Measurements from ENCODE around the gene CTDP1.
"Not testable (repeated sequence)": the region's sequence is repeated elsewhere in the genome, so short reads cannot be mapped to it uniquely, and the experiment has no call there.

The CTDP1 gene

GRCh38 chr18:79682481-79682880 lies 2.9 kb downstream of the CTDP1 start:
- DNase-seq (ENCODE audit: low read depth, low spot score) = no peak

DNA sequence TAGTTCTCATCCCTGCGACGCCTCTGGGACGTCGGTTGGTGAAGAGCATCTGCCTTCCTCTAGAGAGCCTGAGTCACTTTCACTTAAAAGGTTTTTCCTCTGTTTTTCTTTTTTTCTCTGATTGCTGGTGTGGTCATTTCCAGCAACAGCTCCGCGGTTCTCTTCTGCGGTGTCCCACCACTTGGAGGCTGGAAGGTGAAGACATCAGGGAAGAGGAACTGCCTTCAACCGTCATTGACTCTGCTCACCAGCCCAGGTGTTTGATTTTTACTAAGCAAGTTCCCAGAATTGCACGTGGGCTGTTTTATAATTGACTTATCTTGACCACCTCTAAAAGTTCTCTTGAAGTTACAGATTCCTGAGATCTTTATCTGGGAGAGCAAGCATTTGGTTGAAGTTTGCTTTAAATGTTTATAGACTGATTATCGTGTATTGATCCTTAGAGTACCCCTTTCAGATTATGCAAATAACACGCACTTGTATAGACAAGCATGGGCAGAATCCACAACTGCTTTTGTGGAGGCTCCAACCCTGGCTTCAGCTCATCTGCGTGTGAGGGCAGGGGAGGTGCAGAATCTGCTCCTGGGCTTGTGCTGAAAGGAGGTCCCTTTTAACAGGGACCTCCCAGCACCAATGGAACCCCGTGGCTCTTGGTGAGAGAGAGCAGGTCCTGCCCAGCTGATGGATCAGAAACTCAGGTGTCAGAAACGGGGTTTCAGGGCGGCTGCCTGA lies 3.5 kb downstream of the CTDP1 start:
- DNase-seq (ENCODE audit: low read depth, low spot score) = no peak

GRCh38 chr18:79683626-79684282 lies 4.2 kb downstream of the CTDP1 start:
- no peak for DNase-seq (ENCODE audit: low read depth, low spot score)

- no peak for DNase-seq (ENCODE audit: low read depth, low spot score)
These were observed 4.7 kb downstream of the CTDP1 start for GRCh38 chr18:79684283-79684631.

GRCh38 chr18:79684787-79685186 lies 5.2 kb downstream of the CTDP1 start:
- no peak for DNase-seq (ENCODE audit: low read depth, low spot score)

DNA sequence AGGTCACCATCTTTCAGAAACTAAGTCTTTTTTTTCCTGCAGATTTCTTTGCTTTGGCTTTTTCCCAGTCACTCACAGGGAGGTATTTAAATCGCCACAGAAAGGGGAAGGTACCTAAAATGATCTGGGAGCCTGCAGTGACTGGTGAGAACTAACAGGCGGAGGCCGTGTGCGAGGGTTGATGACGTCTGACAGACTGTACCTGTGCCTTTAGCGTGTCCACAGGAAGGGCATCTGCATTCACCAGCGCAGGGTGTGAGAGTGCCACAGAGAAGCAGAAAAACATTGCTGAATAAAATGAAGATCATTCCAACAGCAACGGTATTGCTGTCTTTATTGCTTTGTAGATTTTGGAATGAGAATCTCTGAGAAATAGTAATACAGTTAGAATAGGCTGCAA lies 5.7 kb downstream of the CTDP1 start:
- DNase-seq (ENCODE audit: low read depth, low spot score) = no peak

DNA sequence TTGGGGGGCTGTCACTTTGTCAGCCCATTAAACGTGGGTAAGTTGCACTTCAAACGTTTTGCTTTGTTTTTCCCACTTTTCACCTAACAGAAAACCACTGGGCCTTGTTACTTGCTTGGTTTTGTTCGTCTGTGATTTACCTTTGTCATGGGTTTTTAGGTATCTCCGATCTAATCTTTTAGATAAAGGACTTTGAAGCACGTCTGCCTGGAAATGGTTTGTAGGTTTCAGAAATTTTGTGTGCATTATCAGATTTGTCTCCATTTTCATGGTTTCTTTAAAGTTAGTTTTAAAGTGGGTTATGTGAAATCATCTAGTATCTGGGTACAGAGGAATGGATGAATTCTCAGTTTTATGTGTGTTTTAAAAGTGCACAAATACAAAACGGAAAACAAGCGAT lies 6.4 kb downstream of the CTDP1 start:
- no peak for DNase-seq (ENCODE audit: low read depth, low spot score)

GRCh38 chr18:79687806-79688205 lies 8.2 kb downstream of the CTDP1 start:
- DNase-seq (ENCODE audit: low read depth, low spot score) = no peak

DNA sequence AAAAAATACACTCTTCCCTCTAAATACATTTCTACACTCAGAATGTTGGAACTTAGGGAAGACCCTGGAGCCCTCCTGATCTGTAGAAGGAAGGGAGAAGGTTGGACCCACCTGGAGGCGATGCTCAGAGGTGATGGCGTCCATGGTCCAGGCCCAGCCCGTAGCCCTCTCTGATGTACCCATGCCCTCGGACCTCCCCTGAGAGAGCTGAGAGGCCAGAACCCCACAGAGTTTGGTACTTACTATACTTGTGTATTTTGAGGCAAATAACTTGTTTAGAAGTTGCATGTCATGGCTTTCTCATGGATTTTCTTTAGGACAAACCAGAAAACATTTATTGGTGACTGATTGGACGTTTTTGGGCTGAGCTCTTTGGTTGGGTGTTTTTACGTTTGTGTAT lies 10.5 kb downstream of the CTDP1 start:
- DNase-seq (ENCODE audit: low read depth, low spot score) = no peak

DNA sequence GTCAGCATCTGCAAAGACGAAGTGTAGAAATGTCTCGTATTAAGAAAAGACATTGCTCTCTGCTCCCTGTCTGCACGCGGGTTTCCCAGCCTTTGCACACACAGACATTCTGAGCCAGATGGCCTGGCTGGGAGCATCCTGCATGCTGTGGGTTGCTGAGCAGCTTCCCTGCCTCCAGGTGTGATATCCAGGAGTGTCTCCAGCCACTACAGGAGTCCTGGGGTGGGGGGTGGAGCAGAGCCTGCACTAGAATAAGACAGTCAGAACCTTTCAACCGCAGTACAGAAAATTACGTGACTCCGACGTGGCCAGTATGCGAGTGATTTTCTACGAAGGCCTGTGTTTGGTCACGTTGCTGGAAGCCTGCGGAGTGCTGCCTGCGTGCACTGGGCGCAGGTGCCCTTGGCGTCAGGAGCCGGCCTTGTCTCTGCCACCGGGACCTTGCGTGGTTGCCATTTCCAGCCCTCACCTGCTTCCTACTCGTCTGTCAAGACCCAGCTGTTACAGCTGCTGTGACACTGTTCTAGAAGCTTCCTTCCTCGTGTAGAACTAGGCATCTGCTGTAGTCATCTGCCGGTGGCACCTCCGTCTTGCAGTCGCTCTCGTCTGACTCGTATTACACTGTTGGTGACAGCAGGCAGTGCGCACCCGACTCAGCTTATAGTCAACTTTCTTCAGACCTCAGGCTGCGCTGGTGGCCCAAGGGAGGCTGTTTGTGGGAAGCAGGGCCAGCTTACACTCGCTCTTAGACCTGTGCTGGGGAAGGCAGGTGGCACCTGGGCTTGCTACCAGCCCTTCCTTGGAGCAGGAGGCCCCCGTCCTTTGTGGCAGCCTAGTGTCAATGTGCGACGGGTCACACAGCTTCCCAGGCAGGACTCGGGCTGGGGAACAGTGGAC lies 11.2 kb downstream of the CTDP1 start:
- no peak for DNase-seq (ENCODE audit: low read depth, low spot score)

- no peak for DNase-seq (ENCODE audit: low read depth, low spot score)
These were observed 12.5 kb downstream of the CTDP1 start for GRCh38 chr18:79692056-79692455.

DNA sequence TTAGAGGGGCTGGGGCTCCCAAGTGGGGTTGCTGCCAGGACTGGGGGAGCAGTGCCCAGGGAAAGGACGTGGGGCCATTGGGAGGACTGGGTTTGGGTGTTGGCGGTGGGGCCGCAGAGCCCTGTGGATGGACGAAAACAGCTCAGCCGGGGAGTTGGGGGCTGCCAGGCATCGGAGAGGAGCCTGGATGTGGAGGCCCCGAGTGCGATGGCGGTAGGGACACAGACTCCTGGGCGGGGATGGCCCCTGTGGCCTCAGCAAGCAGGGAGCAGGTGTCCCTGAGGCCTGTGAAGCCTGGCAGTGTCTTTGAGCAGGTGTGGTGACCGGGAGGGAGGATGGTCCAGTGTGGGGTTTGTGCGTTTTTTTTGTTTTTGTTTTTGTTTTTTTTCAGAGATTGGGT lies 13.3 kb downstream of the CTDP1 start:
- no peak for DNase-seq (ENCODE audit: low read depth, low spot score)

- DNase-seq (ENCODE audit: low read depth, low spot score) = no peak
These were observed 14.1 kb downstream of the CTDP1 start for GRCh38 chr18:79693561-79694205.

GRCh38 chr18:79694206-79694894 lies 14.7 kb downstream of the CTDP1 start:
- DNase-seq (ENCODE audit: low read depth, low spot score) = not testable (repeated sequence)

- no peak for DNase-seq (ENCODE audit: low read depth, low spot score)
These were observed 15.3 kb downstream of the CTDP1 start for GRCh38 chr18:79694895-79695213.

DNA sequence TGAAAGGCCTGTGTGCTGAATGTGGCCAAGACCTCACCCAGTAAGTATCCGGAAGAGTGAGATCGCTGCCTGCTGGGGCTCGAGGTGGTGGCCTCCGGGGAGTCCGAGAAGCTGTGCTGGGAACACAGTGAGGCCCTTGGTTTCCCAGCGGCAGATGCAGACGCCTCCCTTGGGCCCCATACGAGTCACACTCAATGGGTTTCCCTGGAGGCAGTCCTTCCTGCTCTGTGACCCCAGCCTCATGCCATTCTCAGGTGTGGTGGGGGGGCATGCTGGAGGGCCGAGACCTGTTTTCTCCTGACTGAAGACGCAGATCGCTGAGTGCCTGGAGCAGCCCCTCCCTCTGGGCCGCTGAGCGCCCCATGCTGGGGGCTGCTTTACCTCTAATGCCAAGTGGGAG lies 15.7 kb downstream of the CTDP1 start:
- DNase-seq (ENCODE audit: low read depth, low spot score) = no peak

DNA sequence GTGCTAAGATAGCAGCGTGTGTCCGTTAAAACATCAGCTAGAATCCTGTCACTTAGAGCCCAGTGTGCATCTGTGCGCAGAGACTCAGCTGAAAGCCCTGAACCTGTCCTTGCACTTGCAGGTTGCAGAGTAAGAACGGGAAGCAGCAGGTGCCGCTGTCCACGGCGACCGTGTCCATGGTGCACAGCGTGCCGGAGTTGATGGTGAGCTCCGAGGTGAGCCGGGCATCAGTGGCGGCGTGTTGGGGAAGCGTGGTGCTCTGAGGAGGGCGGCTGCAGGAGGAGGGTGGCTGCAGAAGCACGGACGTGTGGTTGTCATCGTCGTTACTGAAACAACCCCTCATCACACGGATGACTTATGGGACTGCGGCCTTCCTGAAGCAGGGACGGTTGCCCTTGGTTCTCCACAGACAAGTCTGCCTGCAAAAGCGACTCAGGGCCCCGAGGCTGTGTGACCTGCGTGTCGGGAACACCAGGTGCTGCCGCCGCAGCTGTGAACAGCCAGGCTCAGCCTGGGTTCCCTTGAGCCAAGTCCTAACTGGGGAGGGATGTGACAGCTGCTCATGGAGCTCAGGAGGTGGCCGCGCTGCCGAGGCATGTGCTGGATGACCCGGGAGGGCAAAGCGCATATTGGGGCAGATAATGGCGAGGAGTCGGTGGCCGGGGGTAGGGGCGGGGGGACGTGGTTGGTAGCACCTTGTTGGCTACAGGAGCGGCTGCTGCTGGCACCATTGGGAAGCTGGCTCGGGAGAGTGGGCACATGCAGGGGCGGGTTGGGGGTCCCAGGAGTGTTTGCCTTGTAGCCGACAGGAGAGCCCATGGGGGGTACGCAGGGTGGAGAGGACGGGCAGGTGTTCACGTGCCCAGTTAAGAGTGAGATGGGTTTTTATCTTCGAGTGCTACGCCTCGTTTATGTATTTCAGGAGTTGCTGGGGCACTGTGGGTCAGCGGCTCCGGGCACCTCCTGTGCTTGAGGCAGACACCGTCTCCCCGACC lies 16.6 kb downstream of the CTDP1 start:
- no peak for DNase-seq (ENCODE audit: low read depth, low spot score)

DNA sequence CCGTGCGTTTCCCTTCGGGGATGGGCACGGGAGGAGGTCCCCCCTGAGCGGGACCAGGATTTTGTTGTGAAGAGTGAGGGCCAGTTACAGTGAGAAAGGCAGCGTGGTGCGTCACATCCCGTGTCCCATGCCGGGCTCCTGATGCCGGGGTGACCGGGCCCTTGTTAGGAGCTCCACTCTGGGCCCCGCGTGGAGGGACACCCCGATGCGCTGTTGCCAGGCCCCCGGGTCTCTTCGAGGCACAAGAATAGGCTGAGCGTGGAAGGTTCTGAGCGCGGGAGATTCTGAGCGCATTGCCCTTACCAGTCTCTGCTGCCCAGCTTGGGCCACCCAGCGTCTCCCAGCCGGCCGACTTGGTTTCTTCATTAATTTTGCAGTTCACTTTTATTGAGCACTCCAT lies 17.6 kb downstream of the CTDP1 start:
- no peak for DNase-seq (ENCODE audit: low read depth, low spot score)

- no peak for DNase-seq (ENCODE audit: low read depth, low spot score)
These were observed 18.4 kb downstream of the CTDP1 start for GRCh38 chr18:79697976-79698375.

DNA sequence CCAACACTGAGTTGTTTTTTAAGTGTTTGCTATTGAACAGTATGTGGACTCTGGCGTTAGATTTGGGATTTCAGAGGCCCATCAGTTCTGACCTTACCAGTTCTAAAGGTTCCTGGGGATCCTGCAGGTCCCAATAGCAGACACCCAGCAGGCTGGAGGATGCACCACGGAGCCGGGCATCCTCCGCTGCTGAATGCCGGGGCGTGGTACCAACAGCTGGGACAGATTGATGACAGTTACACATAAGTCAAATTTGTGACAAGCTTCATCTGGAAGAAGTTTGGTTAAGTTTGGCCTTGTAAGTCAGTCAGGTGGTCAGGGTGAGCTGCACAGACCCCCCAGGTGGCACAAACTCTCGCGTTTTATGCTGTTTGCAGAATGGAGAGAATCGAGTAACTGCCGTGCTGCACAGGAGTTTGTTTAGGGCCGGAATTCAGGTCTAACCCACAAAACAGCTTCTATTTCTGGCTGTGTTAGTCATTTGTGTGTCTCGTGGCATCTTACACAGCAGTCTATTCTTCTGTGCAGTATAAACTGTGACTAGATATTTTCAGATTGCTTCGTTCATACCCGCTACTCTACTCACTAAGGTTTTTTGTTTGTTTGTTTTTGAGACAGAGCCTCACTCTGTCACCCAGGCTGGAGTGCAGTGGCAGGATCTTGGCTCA lies 19.2 kb downstream of the CTDP1 start:
- no peak for DNase-seq (ENCODE audit: low read depth, low spot score)

Data from activated naive CD8-positive, alpha-beta T cell treated with anti-CD3 and anti-CD28 coated beads, Interleukin-2, amount 50 U/mL, for 16 hours (primary cell).